Activated T-cell treated with anti-CD3 and anti-CD28 coated beads, Interleukin-2, amount 50 U/mL, for 1 hour (primary cell): ENCODE results near the gene SLC6A12.
"Not testable (repeated sequence)": the region's sequence is repeated elsewhere in the genome, so short reads cannot be mapped to it uniquely, and the experiment has no call there.

Experiments used
- DNase-seq: peaks from one replicate; pipeline ENCODE4 v3.0.0-alpha.2; 2020

The SLC6A12 gene

GRCh38 chr12:214003-214741, at the start of gene SLC6A12:
TSS of gene SLC6A12 (minus strand) at chr12:214157. CDS start at chr12:209986, 4,171 bp downstream.
- no peak for DNase-seq

DNA sequence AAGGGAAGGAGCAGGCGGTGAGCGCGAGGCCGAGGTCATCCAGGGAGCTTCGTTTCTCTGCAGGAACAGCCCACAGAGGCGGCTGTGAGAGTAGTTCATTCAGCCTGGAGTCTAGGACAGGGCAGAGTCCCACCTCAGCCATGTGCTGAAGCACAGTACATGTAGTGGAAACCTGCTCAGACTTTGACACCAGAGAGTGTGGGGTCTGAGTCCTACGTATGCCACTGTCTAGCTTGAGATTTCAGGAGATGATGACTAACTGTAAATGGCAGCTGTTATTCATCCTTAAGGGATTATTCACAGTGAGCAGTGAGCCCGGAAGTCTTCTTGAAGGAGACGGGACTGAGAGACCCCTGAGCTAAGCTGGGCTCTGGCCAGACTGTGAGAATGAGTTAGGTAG, 49.6 kb upstream of the SLC6A12 start:
- no peak for DNase-seq

GRCh38 chr12:262817-263216, 48.9 kb upstream of the SLC6A12 start, which contains the start of gene SLC6A13:
TSS of gene SLC6A13 (minus strand) at chr12:262836. CDS start at chr12:260052, 2,784 bp downstream.
- DNase-seq: no peak

- no peak for DNase-seq
Observed at GRCh38 chr12:262113-262512, 48.2 kb upstream of the SLC6A12 start.

DNA sequence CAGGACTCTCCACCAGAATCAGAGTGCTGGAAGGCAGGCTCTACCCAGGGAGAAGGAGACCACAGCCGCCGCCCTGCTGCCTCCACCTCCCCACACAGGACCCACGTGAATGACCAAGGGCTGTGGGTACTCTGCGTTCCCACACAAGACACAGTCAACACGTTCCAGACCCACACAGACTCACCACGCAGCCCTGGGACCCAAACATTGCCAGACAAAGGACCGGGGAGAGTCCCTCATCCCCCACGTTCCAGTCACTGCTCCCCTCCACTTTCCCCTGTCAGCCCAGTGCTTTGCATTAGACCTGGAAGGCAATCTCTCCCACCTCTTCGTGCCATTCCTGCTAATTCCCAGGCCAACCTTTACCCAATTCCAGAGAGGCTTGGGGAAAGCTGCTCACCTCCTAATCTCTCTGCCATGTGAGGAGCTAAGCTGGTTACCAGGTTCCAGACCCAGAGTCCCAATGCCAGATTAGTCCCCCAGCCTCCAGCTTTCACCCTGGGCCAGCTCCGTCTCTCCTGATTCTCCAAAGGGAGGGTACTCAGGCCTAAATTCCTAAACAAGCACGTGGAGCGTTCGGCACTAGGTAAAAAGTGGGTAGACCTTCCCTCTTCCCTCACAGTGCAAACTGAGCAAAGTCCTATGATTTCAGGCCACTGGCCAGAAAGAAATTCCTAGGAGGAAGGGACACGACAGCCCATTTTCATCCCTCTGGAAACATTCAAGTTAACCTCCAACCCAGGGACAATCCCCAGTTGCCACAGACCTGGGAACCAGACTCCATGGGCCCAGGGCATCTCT, 43.8 kb upstream of the SLC6A12 start:
- DNase-seq: no peak

GRCh38 chr12:256958-257357, 43.0 kb upstream of the SLC6A12 start:
- DNase-seq: no peak

DNA sequence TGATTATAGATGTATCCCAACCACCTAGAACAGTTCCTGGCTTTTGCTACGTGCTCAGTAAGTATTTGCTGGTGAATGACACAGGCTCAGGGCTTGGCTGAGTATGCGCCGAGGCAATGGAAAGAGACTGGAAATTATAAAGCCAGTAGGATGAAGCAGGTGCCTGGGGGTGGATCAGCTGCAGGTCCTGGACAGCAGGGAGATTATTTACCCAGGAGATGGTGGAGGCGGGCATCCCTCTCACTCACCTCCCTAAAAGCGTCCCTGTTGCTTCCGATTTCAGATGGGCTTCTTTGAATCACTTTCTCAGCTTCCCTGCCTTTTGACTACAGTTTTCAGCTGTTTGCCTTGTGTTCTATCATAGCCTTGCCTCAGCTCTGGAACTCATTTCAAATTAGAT, 42.3 kb upstream of the SLC6A12 start:
- no peak for DNase-seq

DNA sequence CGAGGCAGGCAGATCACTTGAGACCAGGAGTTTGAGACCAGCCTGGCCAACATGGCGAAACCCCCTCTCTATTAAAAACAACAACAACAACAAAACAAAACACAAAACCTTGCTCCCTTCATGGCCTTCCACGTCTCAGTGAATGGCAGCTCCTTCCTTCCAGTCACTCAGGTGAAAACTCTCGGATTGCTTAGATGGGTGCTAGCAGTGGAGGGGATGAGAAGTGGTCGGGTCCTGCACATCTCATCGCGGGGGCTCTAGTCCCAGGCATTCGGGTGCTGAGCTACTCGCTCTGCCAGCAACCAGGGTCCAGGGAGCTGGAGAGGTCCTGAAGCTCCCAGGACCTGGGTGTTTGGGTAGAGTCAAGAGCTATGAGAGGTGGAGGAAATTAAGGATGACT, 41.0 kb upstream of the SLC6A12 start:
- no peak for DNase-seq

DNA sequence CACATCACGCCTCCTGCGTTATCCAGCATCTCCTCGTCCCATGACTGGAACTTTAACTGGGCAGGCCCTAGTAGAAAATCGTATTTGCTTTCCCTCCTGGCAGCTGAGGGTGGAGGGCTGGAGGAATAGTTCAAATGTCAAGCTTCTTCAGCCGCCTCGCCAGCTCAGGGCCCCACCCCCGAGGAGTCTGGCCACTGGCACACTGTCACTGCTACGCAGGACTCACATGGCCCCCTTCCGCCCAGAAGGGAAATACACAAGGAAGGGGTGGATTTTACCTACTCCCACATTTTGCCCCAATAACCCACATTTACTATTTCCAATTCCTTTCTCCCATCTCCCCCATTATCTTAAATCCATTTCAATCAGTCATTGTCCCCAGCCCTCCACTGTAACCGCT, 40.1 kb upstream of the SLC6A12 start:
- DNase-seq: no peak

DNA sequence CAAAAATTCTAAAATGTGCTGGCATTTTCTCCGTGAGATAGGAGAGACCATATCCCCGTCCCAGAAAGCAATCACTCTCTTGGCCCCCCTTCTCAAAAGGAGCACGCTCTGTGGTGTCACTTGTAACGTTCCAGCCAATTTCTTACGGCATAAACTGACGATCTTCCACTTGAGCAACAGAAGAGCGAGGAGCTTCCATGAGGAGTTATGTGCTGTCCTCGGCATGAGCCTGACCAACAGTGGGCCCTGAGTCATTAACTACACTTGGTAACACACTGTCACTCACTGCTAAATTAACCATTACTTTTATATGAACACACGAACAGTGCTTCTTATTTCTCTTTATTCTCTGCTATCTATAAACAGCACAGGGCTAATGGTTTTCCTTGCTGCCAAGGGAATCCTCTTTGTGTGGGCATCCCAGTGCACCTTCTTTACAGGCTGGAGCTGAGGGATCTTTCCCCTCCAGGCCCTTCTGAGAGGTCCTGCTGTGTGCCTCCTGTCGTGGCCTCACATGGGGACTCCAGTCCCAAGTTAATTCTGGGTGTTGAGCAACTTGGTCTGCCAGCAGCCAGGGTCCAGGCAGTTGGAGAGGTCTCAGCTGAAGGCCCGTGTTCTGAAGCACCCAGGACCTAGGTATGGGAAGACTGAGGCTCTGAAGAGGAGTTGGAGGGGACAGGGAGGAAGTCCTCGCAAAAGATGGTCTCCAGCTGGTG, 39.3 kb upstream of the SLC6A12 start:
- no peak for DNase-seq

DNA sequence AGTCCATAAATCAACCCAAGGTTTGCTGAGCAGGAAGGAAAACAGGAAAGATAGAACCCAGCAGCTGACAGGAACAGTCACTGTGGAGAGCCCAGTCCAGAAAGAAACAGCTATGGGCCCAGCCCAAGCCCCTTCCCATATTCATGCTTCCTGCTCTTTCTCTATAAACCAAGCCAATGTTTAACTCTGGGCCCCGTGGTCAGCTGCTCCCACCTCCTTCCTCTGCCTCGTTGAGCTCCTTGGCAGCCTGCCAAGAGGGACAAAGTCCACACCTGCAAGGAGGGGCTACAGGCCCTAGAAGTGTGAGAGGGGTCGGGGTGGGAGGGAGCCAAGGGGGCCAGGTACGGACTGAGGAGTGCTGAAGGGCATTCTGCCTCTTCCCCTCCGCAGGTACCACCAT, 38.7 kb upstream of the SLC6A12 start:
- no peak for DNase-seq

DNA sequence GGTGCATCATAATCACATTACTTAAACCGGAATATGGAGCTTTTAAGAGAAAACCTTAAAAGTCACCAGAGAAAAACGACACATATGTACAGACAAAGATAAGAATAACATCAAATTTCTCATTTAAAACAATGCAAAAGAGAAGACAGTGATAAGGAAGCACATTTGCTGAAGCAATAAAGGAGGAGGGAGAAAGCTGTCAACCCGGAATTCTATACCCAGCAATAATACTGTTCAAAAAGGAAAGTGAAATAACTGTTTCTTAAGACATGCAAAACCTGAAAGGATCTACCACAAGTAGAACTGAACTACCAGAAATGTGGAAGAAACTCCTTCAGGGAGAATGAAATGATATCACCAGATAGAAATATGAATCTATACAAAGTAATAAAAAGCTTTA, 33.3 kb upstream of the SLC6A12 start:
- no peak for DNase-seq

- no peak for DNase-seq
Observed at GRCh38 chr12:243381-243780, 29.4 kb upstream of the SLC6A12 start.

- no peak for DNase-seq
Observed at GRCh38 chr12:242496-242895, 28.5 kb upstream of the SLC6A12 start.

- no peak for DNase-seq
Observed at GRCh38 chr12:241266-241665, 27.3 kb upstream of the SLC6A12 start.

DNA sequence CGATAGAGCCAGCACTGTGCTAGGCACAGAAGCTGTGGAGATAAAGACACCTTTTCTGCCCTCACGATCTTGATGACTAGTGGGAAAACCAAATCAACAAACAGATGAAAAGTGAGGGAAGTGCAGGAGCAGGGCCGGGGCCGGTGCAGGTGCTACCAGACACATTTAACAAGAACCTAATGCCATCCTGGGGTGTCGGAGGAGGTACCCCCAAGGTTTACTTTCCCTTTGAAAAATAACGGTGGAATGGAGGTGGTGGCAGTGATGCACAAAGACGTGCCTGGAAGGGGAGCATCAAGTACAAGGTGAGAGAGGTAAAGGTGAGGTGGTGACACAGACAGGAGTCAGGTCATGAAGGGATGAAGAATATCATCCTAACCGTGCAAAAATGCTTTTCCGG, 26.6 kb upstream of the SLC6A12 start:
- no peak for DNase-seq

GRCh38 chr12:238736-239398, 24.9 kb upstream of the SLC6A12 start:
- no peak for DNase-seq

GRCh38 chr12:238116-238515, 24.2 kb upstream of the SLC6A12 start:
- DNase-seq: no peak

DNA sequence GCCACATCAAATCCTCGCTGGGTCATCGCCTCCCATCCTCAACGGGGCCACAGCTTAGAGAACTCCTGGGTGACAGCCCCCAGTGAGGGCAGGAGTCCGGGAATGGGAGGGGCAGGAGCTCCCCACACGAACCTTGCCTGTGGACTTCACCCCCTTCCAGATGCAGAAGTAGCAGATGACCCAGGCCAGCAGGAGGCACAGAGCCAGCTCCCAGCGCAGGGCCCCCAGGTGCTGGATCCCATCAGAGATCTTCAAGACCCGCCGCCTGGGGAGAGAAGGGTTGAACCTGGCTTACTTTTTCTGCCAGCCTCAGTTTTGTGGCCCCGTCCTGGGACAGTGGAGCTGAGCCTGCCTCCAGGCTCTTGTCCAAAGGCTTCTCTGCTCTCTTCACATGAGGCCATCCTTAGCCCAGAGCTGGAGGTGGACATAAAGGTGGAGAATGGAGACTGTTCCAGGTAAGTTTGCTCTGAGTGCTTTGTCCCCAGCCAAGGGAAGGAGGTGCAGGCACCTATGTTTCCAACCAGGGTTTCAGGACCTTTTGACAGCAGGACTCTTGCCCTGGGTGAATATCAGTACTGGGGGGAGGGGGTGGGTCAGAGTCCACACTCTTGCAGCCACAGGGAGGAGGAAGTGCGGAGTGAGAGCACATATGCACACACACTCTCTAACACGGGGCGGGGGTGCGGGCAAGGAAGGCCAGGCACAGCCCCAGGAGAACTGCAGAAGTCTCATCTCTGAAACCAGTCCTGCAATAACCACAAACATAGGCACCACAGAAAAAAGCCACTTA, 23.3 kb upstream of the SLC6A12 start:
- DNase-seq: no peak

- no peak for DNase-seq
Observed at GRCh38 chr12:236445-236844, 22.5 kb upstream of the SLC6A12 start.

- not testable (repeated sequence) for DNase-seq
Observed at GRCh38 chr12:235967-236366, 22.0 kb upstream of the SLC6A12 start.

DNA sequence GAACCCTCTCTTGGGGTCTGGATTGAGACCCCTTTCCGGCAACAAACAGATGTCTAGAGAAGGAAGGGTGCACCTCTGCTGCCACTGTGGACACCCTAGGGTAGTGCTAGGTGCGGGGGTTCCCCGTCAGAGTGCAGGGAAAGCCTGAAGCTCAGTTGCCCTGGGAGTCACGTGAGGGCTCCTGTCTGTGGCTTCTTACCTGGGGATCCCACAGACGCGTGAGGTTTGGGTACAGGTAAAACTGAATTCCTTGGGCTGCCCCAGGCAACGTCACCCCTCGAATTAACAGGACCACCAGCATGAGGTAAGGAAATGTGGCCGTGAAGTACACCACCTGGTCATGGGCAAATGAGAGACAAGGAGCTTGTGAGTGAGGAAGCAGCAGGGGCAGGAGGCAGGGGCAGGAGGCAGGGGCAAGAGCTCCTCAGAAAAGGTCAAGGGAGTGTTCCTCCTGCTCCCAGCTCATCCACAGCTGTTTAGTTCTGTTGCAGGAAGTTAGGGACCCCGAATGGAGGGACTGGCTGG, 21.0 kb upstream of the SLC6A12 start:
- no peak for DNase-seq
